Keratinocyte (primary cell): ENCODE data around the gene NUP205. TPM values are rescaled to one million over a fixed set of nuclear protein-coding genes. Genes with fewer than 3 reads are reported as not detected.

Experiments used
- DNase-seq: peaks from one replicate; pipeline ENCODE4 v3.0.0-alpha.2; 2011; ENCODE audit warnings: low read depth, missing footprints, low spot score
- FAIRE-seq: peaks from 2 replicates; lab custom pipeline; 2011; peaks lifted over from hg19 to GRCh38; lab: Jason Lieb, UNC
- H2AFZ ChIP-seq: 2 replicates; pipeline ENCODE4 v1.6.0; 2012; ENCODE audit warnings: low read length, control low read depth, inconsistent platforms; ENCODE audit not compliant: control insufficient read depth
- H3K27ac ChIP-seq: 2 replicates; pipeline ENCODE4 v1.5.1; 2011; ENCODE audit warnings: low read length; ENCODE audit not compliant: control insufficient read depth, insufficient read depth
- H3K27me3 ChIP-seq: 3 replicates; pipeline ENCODE4 v1.6.0; 2011; ENCODE audit warnings: low read length; ENCODE audit not compliant: control insufficient read depth, insufficient read depth; ENCODE audit errors: extremely low read depth
- H3K36me3 ChIP-seq, 2 experiments: 2 replicates in 1 of 2; 3 replicates in 1 of 2; pipeline ENCODE4 v1.5.1; 2011; ENCODE audit warnings: low read length in 2 of 2, mild to moderate bottlenecking in 1 of 2; ENCODE audit not compliant: control insufficient read depth in 2 of 2, insufficient read depth in 2 of 2; ENCODE audit errors: extremely low read depth in 1 of 2
- H3K4me1 ChIP-seq: 3 replicates; pipeline ENCODE4 v1.5.1; 2011; ENCODE audit warnings: low read length; ENCODE audit not compliant: control insufficient read depth, insufficient read depth; ENCODE audit errors: extremely low read depth
- H3K4me2 ChIP-seq: 3 replicates; pipeline ENCODE4 v1.6.0; 2011; ENCODE audit warnings: low read depth, low read length; ENCODE audit not compliant: control insufficient read depth, insufficient read depth; ENCODE audit errors: extremely low read depth
- H3K4me3 ChIP-seq, 3 experiments: fragments of 200-600 bp in 1 of 3; sonication (generic) in 1 of 3; 2 replicates in 2 of 3; 3 replicates in 1 of 3; pipeline ENCODE4 v1.5.1; 2011 to 2016; ENCODE audit warnings: low read length in 3 of 3, mild to moderate bottlenecking in 3 of 3, control low read depth in 2 of 3, inconsistent platforms in 1 of 3, low read depth in 1 of 3, mixed read lengths in 1 of 3, mixed run types in 1 of 3, moderate library complexity in 1 of 3; ENCODE audit not compliant: control insufficient read depth in 2 of 3, insufficient read depth in 2 of 3; ENCODE audit errors: extremely low read depth in 1 of 3
- H3K79me2 ChIP-seq: 2 replicates; pipeline ENCODE4 v1.6.0; 2012; ENCODE audit warnings: low read length; ENCODE audit not compliant: control insufficient read depth, insufficient read depth
- H3K9ac ChIP-seq: 3 replicates; pipeline ENCODE4 v1.6.0; 2011; ENCODE audit warnings: low read length; ENCODE audit not compliant: control insufficient read depth, insufficient read depth; ENCODE audit errors: extremely low read depth
- H3K9me1 ChIP-seq: 3 replicates; pipeline ENCODE4 v1.6.0; 2011; ENCODE audit warnings: low read length; ENCODE audit not compliant: control insufficient read depth, insufficient read depth; ENCODE audit errors: extremely low read depth
- H3K9me3 ChIP-seq: 2 replicates; pipeline ENCODE4 v1.5.1; 2012; ENCODE audit warnings: low read depth, low read length; ENCODE audit not compliant: control insufficient read depth
- H4K20me1 ChIP-seq: 3 replicates; pipeline ENCODE4 v1.6.0; 2011; ENCODE audit warnings: low read length; ENCODE audit not compliant: control insufficient read depth, insufficient read depth; ENCODE audit errors: extremely low read depth
- CTCF ChIP-seq, 3 experiments: IDR thresholded peaks in 1 of 3; conservative IDR thresholded peaks in 1 of 3; optimal IDR thresholded peaks in 1 of 3; 2 replicates in 2 of 3; 3 replicates in 1 of 3; pipeline versions ENCODE3 to v1.5.1; 2011; ENCODE audit warnings: low read length in 3 of 3, mild to moderate bottlenecking in 3 of 3, moderate library complexity in 2 of 3, control low read depth in 1 of 3, inconsistent platforms in 1 of 3; ENCODE audit not compliant: insufficient read depth in 2 of 3; ENCODE audit errors: extremely low read depth in 1 of 3
- EZH2 ChIP-seq: IDR thresholded peaks from one replicate; pipeline ENCODE4 v1.6.1; 2012; ENCODE audit warnings: inconsistent platforms, mild to moderate bottlenecking, low read length, moderate library complexity
- dilution Hi-C: fragments of 300-500 bp; cut with MboI; formaldehyde crosslinking; loops from one replicate; pipeline ENCODE4 v1.7.0; 2020; ENCODE audit warnings: low sequenced_read_pairs; ENCODE audit not compliant: extremely low pct_ligation_motif_present
- polyA plus RNA-seq, 5 experiments: library from polyadenylated mRNA; depleted of rRNA in 3 of 5; stranded (reverse) in 3 of 5; stranded (forward) in 1 of 5; unstranded in 1 of 5; fragments of >200 nt; gene quantifications; 1 replicate in 1 of 5; 2 replicates in 3 of 5; 3 replicates in 1 of 5; pipeline versions ENCODE4 v1.2.1 to v1.2.3, GENCODE V29; 2011 to 2012; ENCODE audit warnings: missing spikeins in 2 of 5, low read depth in 1 of 5, low replicate concordance in 1 of 5

NUP205 gene
- polyA plus RNA-seq, 1 donor (not counting 4 experiments of a cell fraction or from before 2014, with no cell fraction given): 74.6 TPM

- H3K9me1 ChIP-seq: no peaks in the 10 kb centered on the region
- no peaks in the 10 kb centered on the region for H3K36me3 ChIP-seq
- H3K4me1 ChIP-seq: peaks cover 20% of the 10 kb centered on the region
- dilution Hi-C loops: no loop called here
- H3K27me3 ChIP-seq: no peaks in the 10 kb centered on the region
- peak overlapping the region; percentile 98 for H3K27ac ChIP-seq
- H3K4me2 ChIP-seq: peak overlapping the region; percentile 100
- TF ChIP-seq EZH2 (no peak), CTCF (optimal IDR thresholded peaks at IDR 0.05 in 1 of 3, IDR thresholded peaks at IDR 0.05 in 1 of 3, conservative IDR thresholded peaks at IDR 0.05 in 1 of 3; ENCODE audit: extremely low read depth in 1 of 3, insufficient read depth in 2 of 3, low read length in 3 of 3) (no peak)
- FAIRE-seq (no peak), DNase-seq (no peak)
- H3K9me3 ChIP-seq: no peaks in the 10 kb centered on the region
- peak overlapping the region; percentile 80 to 100 (median 97) for H3K4me3 ChIP-seq
- H3K9ac ChIP-seq: peak overlapping the region; percentile 99
- H3K79me2 ChIP-seq: peaks cover 40% of the 10 kb centered on the region
- no peaks in the 10 kb centered on the region for H4K20me1 ChIP-seq
- peak overlapping the region; percentile 100 for H2AFZ ChIP-seq
Observed at GRCh38 chr7:135510592-135511183, 47.0 kb upstream of the NUP205 start.

- FAIRE-seq: no peak
- H3K36me3 ChIP-seq: no peaks in the 10 kb centered on the region
- TF ChIP-seq CTCF (optimal IDR thresholded peaks at IDR 0.05 in 1 of 3, IDR thresholded peaks at IDR 0.05 in 1 of 3, conservative IDR thresholded peaks at IDR 0.05 in 1 of 3; ENCODE audit: extremely low read depth in 1 of 3, insufficient read depth in 2 of 3, low read length in 3 of 3): peak; percentile 31 to 60 (median 45)
- no peak for TF ChIP-seq EZH2
- peaks cover 15% of the 10 kb centered on the region for H3K4me1 ChIP-seq
- H3K9me3 ChIP-seq: no peaks in the 10 kb centered on the region
- no peak for DNase-seq
- H3K27me3 ChIP-seq: no peaks in the 10 kb centered on the region
- no peak overlapping the region for H3K4me3 ChIP-seq
- H4K20me1 ChIP-seq: no peaks in the 10 kb centered on the region
- H3K9me1 ChIP-seq: no peaks in the 10 kb centered on the region
- no peak overlapping the region for H2AFZ ChIP-seq
- no peak overlapping the region for H3K9ac ChIP-seq
- dilution Hi-C loops: no loop called here
- peaks cover 26% of the 10 kb centered on the region for H3K79me2 ChIP-seq
- no peak overlapping the region for H3K27ac ChIP-seq
- H3K4me2 ChIP-seq: no peak overlapping the region
Observed at GRCh38 chr7:135512135-135512887, 45.4 kb upstream of the NUP205 start.
